Subcutaneous adipose tissue (tissue), 4 donors: ENCODE results near the gene ITGA5. TPM values are rescaled to one million over a fixed set of nuclear protein-coding genes. Genes with fewer than 3 reads are reported as not detected.

Experiments used
- CTCF ChIP-seq: fragments of 450-650 bp; IDR thresholded peaks from one replicate; pipeline ENCODE4 v1.5.1; 2016; ENCODE audit warnings: low read depth, mild to moderate bottlenecking, control low read depth, antibody characterized with exemption, moderate library complexity
- total RNA-seq, 4 donors: library from RNA; depleted of rRNA; stranded (reverse); fragments of >200 nt; gene quantifications; one replicate each; pipeline ENCODE4 v1.1.0, GENCODE V29; 2016

The ITGA5 gene
- total RNA-seq, 4 donors from 2014 or later, result 81.5 to 150 (median 109) TPM

GRCh38 chr12:54401119-54401518, 17.9 kb downstream of the ITGA5 start:
- TF ChIP-seq CTCF, result no peak

GRCh38 chr12:54398995-54399793, 19.9 kb downstream of the ITGA5 start:
- TF ChIP-seq CTCF, result no peak

DNA sequence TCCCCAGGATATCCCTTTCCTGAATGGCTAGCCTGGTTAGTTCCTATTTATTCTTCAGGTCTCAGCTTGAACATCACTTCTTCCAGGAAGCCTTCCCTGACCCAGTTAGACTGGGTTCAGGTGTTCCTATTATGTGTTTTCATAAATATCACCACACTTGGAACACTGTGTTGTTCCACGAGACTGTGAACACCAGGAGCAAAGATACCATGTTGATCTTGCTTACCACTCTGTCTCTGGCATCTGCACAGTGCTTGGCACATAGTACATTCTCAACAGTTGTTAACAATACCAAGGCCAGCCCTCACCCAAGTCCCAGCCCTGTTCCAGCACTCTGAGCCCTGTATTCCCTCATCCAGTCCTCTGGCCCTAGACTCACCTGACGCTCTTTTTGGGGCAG, 20.8 kb downstream of the ITGA5 start:
- no peak for TF ChIP-seq CTCF

GRCh38 chr12:54397157-54397556, 21.9 kb downstream of the ITGA5 start:
- no peak for TF ChIP-seq CTCF

- no peak for TF ChIP-seq CTCF
These were observed 23.5 kb downstream of the ITGA5 start for GRCh38 chr12:54395545-54395944.

- TF ChIP-seq CTCF, result no peak
These were observed 24.1 kb downstream of the ITGA5 start for GRCh38 chr12:54394986-54395385.

GRCh38 chr12:54394281-54394719, 24.8 kb downstream of the ITGA5 start:
- TF ChIP-seq CTCF, result no peak
